Vagina (tissue), 2 donors: ENCODE measurements around the gene CGB7.

Source experiments
- POLR2A ChIP-seq, 2 donors: fragments of 450-650 bp; IDR thresholded peaks; one replicate each; pipeline ENCODE4 v1.6.1; 2017; ENCODE audit warnings: antibody characterized with exemption in 2 of 2, mild to moderate bottlenecking in 2 of 2, moderate library complexity in 2 of 2
- POLR2AphosphoS5 ChIP-seq, 2 donors: sonication (generic); formaldehyde crosslinking; IDR thresholded peaks; one replicate each; pipeline ENCODE4 v1.9.0; 2017; ENCODE audit warnings: antibody characterized with exemption in 2 of 2, mild to moderate bottlenecking in 2 of 2, low read depth in 1 of 2; ENCODE audit not compliant: insufficient read depth in 1 of 2
- TF ChIP-seq, protein P1 (sequence below), 3 experiments: fragments of 450-650 bp in 2 of 3; fragments of 200-600 bp in 1 of 3; sonication (generic) in 1 of 3; IDR thresholded peaks; one replicate each; pipeline ENCODE4 v1.5.1; 2017 to 2019; ENCODE audit warnings: antibody characterized with exemption in 3 of 3, mild to moderate bottlenecking in 2 of 3, moderate library complexity in 2 of 3

DNA sequence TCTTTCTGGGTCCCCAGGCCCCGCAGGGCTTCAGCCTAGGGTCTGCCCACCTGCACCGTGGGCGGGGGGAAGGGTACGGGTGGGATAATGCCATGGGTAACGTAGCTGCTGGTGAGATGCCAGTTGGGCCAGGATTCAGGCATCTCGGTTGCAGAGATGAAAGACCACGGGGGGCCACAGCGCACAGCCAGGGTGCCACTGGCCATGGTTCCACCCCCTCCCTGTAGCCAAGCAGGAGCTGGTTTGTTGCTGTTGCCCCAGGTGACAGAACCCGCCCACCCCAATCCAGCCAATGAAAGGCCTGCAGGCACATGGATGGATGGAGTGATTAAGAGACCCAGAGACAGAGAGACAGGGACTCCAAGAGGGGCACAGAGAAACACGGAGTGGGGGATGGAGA lies 1.0 kb upstream of the CGB7 start:
- TF ChIP-seq, protein P1, sequence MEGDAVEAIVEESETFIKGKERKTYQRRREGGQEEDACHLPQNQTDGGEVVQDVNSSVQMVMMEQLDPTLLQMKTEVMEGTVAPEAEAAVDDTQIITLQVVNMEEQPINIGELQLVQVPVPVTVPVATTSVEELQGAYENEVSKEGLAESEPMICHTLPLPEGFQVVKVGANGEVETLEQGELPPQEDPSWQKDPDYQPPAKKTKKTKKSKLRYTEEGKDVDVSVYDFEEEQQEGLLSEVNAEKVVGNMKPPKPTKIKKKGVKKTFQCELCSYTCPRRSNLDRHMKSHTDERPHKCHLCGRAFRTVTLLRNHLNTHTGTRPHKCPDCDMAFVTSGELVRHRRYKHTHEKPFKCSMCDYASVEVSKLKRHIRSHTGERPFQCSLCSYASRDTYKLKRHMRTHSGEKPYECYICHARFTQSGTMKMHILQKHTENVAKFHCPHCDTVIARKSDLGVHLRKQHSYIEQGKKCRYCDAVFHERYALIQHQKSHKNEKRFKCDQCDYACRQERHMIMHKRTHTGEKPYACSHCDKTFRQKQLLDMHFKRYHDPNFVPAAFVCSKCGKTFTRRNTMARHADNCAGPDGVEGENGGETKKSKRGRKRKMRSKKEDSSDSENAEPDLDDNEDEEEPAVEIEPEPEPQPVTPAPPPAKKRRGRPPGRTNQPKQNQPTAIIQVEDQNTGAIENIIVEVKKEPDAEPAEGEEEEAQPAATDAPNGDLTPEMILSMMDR (IDR thresholded peaks at IDR 0.05) = no peak
- TF ChIP-seq POLR2A (IDR thresholded peaks at IDR 0.05) (no peak), POLR2AphosphoS5 (IDR thresholded peaks at IDR 0.05; ENCODE audit: insufficient read depth in 1 of 2, low read depth in 1 of 2) (no peak)
